Choroid plexus epithelial cell (primary cell): ENCODE results near the gene IP6K3.

Experiments used
- DNase-seq: peaks from one replicate; pipeline ENCODE4 v3.0.0-alpha.2; 2010; ENCODE audit warnings: low read depth
- H3K4me3 ChIP-seq: 2 replicates; pipeline ENCODE4 v1.5.1; 2011; ENCODE audit warnings: low read depth, mild to moderate bottlenecking, control low read depth, low read length, moderate library complexity
- CTCF ChIP-seq: conservative IDR thresholded peaks from 2 replicates; pipeline ENCODE4 v1.5.1; 2011; ENCODE audit warnings: low read depth, mild to moderate bottlenecking, control low read depth, inconsistent platforms, low read length, moderate library complexity

Gene IP6K3

DNA sequence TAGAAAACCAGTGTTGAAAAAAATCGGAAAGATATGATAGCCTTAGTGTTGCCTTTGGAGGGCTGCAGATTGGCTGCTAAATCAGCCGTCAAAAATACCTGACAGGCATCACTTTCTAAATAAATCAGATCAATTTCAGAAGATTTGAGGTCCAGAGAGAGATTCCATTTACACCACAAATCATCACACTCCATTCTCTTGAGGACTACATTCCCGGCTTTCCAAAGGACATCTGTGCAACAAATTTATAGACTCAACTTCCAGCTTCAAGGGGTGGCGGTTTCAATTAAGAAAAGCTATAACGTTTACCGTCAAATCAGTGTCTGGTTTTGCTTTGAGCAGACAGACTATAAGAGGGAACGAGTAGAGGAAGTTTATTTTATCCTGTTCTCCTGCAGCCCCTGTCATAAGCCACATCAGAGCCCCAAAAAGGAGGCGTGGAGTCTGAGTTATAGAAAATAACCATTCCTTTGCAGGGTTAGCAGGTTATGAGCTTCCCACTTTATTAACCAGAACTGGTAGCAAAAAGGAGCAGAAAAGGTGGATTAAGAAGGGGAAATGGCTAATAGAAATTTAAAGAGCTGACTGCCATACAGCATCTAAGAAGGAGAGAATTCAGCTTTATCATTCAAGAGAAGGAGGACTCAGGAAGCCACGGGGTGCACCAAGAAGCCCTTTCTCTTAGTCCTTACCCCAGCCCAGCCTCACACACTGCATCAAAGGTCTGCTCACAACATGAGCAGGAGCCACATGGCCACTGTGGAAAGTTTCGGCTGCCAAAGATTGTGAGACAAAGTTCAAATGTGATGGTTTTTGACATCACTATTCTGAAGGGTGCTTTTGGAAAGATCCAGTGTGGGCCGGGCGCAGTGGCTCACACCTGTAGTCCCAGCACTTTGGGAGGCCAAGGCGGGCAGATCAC is 22.3 kb downstream of the IP6K3 start:
- no peak for DNase-seq
- H3K4me3 ChIP-seq: no peak overlapping the region
- no peak for TF ChIP-seq CTCF

- H3K4me3 ChIP-seq: no peak overlapping the region
These were observed 23.2 kb downstream of the IP6K3 start for GRCh38 chr6:33723371-33724085.

DNA sequence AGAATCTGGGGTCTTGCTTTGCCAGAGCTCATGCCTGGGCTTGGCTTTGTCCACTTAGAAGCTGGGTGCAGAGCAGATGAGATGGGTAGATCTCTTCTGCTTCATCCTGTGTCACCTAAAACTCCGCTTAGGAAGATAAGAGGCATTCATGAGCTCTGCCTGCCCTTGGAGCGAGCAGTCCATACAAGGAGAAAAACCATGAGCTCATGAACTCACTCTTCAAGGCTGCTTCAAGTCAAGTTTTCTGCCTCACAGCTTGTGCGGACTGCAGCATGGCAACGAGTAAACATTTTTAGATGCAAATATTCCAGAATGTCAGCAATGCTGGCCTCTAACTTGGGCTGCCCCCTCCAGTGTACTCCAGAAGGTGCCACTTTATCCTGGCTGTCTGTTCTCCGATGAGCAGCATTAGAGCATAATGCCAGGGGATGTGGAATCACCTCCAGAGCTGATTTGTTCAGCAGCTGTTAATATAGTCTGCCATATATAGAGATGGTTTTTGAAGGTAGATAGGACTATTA is 24.5 kb downstream of the IP6K3 start:
- TF ChIP-seq CTCF: no peak
- H3K4me3 ChIP-seq: no peak overlapping the region
- no peak for DNase-seq

More at GRCh38 chr6:33723371-33724085, 23.2 kb downstream of the IP6K3 start:
- TF ChIP-seq CTCF: no peak
- no peak for DNase-seq

DNA sequence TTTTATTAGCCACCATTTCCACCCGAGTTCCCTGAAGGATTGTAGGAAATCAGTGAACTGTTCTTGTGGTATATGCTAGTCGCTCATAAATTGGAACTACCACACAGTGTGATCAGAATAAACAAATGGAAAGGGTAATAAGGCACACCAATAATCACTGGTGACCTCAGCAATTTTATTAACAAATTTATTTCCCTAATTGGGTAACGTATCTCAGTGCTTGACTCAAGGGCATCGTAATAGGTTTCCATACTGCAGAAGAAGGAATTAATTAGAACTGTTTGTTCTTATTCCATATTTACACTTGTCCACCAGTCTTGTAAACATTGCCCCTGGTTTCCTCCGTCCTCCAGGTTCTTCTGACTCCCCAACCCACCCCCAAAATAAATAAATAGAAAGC is 25.2 kb downstream of the IP6K3 start:
- TF ChIP-seq CTCF: no peak
- no peak overlapping the region for H3K4me3 ChIP-seq
- DNase-seq: no peak

DNA sequence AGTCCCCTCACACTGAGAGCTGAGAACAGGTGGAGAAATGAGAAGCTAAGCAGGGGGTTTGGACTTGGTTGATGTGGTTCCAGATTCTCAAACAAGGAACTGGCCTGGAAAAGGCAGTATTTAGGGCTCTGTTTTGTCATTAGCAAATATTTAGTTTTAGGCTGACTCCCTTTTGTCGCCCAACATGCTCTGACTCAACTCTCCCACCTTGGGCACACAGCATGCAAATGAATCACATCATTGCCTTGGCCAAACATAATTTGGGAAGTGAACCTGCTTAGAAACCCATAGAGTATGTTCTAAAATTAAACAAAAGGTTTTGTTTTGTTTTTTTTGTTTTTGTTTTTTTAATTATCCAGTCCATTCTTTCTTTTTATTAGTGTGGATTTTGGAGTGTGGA is 25.7 kb downstream of the IP6K3 start:
- no peak overlapping the region for H3K4me3 ChIP-seq
- no peak for DNase-seq
- TF ChIP-seq CTCF: no peak

GRCh38 chr6:33719326-33719987 is 27.2 kb downstream of the IP6K3 start:
- no peak overlapping the region for H3K4me3 ChIP-seq
- no peak for TF ChIP-seq CTCF
- no peak for DNase-seq
